BLaER1 (cell line): ENCODE results near the gene CYP46A1.
A peak's percentile ranks its signal among the peaks of the same experiment; 100 is the strongest.

ENCODE experiments used
- H3K27ac ChIP-seq: shearing (Covaris generic); formaldehyde crosslinking; 2 replicates; pipeline ENCODE4 v1.8.1; 2022
- H3K27me3 ChIP-seq: shearing (Covaris generic); formaldehyde crosslinking; 2 replicates; pipeline ENCODE4 v1.8.1; 2022
- H3K36me3 ChIP-seq: shearing (Covaris generic); formaldehyde crosslinking; 2 replicates; pipeline ENCODE4 v1.8.1; 2022
- H3K4me1 ChIP-seq: shearing (Covaris generic); formaldehyde crosslinking; 2 replicates; pipeline ENCODE4 v1.8.1; 2022
- H3K4me2 ChIP-seq: shearing (Covaris generic); formaldehyde crosslinking; 2 replicates; pipeline ENCODE4 v1.8.1; 2022
- H3K4me3 ChIP-seq: shearing (Covaris generic); formaldehyde crosslinking; 2 replicates; pipeline ENCODE4 v1.8.1; 2022
- H3K9ac ChIP-seq: shearing (Covaris generic); formaldehyde crosslinking; 2 replicates; pipeline ENCODE4 v1.8.1; 2022
- H3K9me3 ChIP-seq: shearing (Covaris generic); formaldehyde crosslinking; 2 replicates; pipeline ENCODE4 v1.8.1; 2022
- H4K20me1 ChIP-seq: shearing (Covaris generic); formaldehyde crosslinking; 2 replicates; pipeline ENCODE4 v1.8.1; 2022
- Cebpa-rat ChIP-seq: shearing (Covaris generic); IDR thresholded peaks from 2 replicates; pipeline ENCODE4 v1.8.1; 2022

CYP46A1 gene

DNA sequence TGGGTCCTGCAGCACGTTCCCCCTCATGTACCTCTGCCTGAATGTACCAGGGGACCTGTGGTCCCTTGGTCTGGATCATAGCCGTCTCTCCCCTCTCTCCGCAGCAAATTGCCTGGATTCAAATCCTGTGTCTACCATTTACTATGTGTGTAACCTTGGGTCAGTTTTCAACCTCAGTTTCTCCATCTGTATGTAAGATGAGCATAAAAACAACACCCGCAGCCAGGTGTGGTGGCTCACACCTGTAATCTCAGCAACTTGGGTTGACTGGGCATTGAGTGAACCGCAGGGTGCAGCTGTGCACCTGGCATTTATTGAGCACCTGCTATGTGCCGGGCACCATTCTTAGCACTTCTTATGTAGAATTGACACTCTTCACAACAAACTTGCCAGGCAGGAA, 14.1 kb downstream of the CYP46A1 start:
- no peak for TF ChIP-seq Cebpa-rat
- Histone ChIP-seq H3K9ac (no peak overlapping the region), H3K27ac (no peak overlapping the region), H3K4me3 (no peak overlapping the region), H3K4me1 (peaks cover 14% of the 10 kb centered on the region), H4K20me1 (no peaks in the 10 kb centered on the region), H3K9me3 (peaks cover 16% of the 10 kb centered on the region), H3K4me2 (peak overlapping the region; percentile 59), H3K36me3 (peaks cover 4% of the 10 kb centered on the region), H3K27me3 (no peaks in the 10 kb centered on the region)

DNA sequence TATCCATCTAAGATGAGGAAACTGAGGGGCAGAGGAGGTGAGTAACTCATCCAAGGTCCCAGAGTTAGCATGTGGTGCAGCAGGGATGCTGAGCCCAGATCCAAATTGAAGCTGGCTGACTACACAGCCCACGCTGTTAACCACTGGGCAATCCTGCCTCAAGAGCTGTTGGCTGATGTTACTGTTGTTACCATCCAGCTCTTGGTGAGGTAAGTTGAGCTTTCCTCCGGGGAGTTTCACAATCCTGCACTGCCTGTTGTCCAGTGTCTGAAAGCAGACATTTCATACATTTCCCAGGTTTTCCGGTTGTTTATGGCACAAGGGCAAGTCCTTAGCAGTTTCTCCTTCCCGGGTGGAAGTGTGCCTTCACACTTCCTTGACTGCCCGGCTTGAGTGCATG, 14.5 kb downstream of the CYP46A1 start:
- Histone ChIP-seq H3K4me2 (peak overlapping the region; percentile 59), H3K9me3 (peaks cover 20% of the 10 kb centered on the region), H3K4me1 (peaks cover 14% of the 10 kb centered on the region), H3K9ac (no peak overlapping the region), H4K20me1 (no peaks in the 10 kb centered on the region), H3K27ac (no peak overlapping the region), H3K36me3 (peaks cover 8% of the 10 kb centered on the region), H3K27me3 (no peaks in the 10 kb centered on the region), H3K4me3 (no peak overlapping the region)
- TF ChIP-seq Cebpa-rat, result no peak

- peaks cover 10% of the 10 kb centered on the region for H3K36me3 ChIP-seq
- H3K9me3 ChIP-seq, result peaks cover 26% of the 10 kb centered on the region
- H3K9ac ChIP-seq, result no peak overlapping the region
- no peak overlapping the region for H3K4me3 ChIP-seq
- no peak overlapping the region for H3K27ac ChIP-seq
- H3K4me1 ChIP-seq, result peaks cover 14% of the 10 kb centered on the region
- TF ChIP-seq Cebpa-rat, result no peak
- H3K27me3 ChIP-seq, result no peaks in the 10 kb centered on the region
- peak overlapping the region; percentile 59 for H3K4me2 ChIP-seq
- no peaks in the 10 kb centered on the region for H4K20me1 ChIP-seq
Measured at GRCh38 chr14:99699085-99699760, 15.1 kb downstream of the CYP46A1 start.

DNA sequence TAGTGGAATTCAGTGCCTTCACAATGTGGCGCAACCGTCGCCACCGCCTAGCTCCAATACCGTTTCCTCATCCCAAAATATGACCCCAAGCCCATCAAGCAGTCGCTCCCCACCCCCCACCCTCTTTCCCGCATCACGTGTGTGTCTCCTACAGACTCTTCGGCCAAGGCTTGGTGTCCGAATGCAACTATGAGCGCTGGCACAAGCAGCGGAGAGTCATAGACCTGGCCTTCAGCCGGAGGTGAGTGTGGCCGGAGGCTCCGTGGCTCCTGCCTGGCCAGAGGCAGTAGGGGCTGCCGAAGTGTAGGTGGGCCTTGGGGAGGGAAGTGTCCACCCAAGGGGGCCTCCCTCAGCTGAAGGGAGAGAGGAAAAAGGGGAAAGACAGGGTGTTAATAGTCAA, 15.8 kb downstream of the CYP46A1 start:
- Histone ChIP-seq H4K20me1 (no peaks in the 10 kb centered on the region), H3K36me3 (peaks cover 10% of the 10 kb centered on the region), H3K4me1 (peaks cover 14% of the 10 kb centered on the region), H3K4me3 (no peak overlapping the region), H3K9me3 (peaks cover 32% of the 10 kb centered on the region), H3K27ac (no peak overlapping the region), H3K9ac (no peak overlapping the region), H3K27me3 (no peaks in the 10 kb centered on the region), H3K4me2 (no peak overlapping the region)
- no peak for TF ChIP-seq Cebpa-rat

- no peak for TF ChIP-seq Cebpa-rat
Measured at GRCh38 chr14:99700379-99700778, 16.3 kb downstream of the CYP46A1 start.

DNA sequence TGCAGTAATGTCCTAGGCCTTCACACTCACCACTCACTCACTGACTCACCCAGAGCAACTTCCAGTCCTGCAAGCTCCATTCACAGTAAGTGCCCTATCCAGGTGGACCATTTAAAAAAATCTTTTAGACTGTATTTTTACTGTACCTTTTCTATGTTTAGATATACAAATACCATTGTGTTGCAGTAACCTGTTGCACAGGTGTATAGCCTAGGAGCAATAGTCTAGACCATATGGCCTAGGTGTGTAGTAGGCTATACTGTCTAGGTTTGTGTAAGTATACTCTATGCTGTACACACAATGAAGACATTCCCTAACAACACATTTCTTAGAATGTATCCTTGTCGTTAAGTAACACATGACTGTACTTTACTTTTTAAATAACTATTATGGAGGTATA, 17.2 kb downstream of the CYP46A1 start:
- TF ChIP-seq Cebpa-rat, result no peak
- Histone ChIP-seq H3K27me3 (no peaks in the 10 kb centered on the region), H3K9me3 (peaks cover 38% of the 10 kb centered on the region), H3K4me3 (no peak overlapping the region), H4K20me1 (no peaks in the 10 kb centered on the region), H3K9ac (no peak overlapping the region), H3K36me3 (peaks cover 10% of the 10 kb centered on the region), H3K4me1 (peaks cover 14% of the 10 kb centered on the region), H3K4me2 (no peak overlapping the region), H3K27ac (no peak overlapping the region)

More at GRCh38 chr14:99700379-99700778, 16.3 kb downstream of the CYP46A1 start:
- H3K9ac ChIP-seq, result no peak overlapping the region
- H3K27ac ChIP-seq, result no peak overlapping the region
- H3K36me3 ChIP-seq, result peaks cover 10% of the 10 kb centered on the region
- H3K4me1 ChIP-seq, result peaks cover 14% of the 10 kb centered on the region
- peaks cover 36% of the 10 kb centered on the region for H3K9me3 ChIP-seq
- no peaks in the 10 kb centered on the region for H4K20me1 ChIP-seq
- no peak overlapping the region for H3K4me3 ChIP-seq
- no peaks in the 10 kb centered on the region for H3K27me3 ChIP-seq
- no peak overlapping the region for H3K4me2 ChIP-seq

GRCh38 chr14:99702115-99702514, 18.0 kb downstream of the CYP46A1 start:
- H3K36me3 ChIP-seq, result peaks cover 10% of the 10 kb centered on the region
- H3K4me2 ChIP-seq, result no peak overlapping the region
- no peak overlapping the region for H3K4me3 ChIP-seq
- H3K27ac ChIP-seq, result no peak overlapping the region
- peaks cover 42% of the 10 kb centered on the region for H3K9me3 ChIP-seq
- H3K27me3 ChIP-seq, result no peaks in the 10 kb centered on the region
- peaks cover 14% of the 10 kb centered on the region for H3K4me1 ChIP-seq
- no peak overlapping the region for H3K9ac ChIP-seq
- H4K20me1 ChIP-seq, result no peaks in the 10 kb centered on the region
- no peak for TF ChIP-seq Cebpa-rat

DNA sequence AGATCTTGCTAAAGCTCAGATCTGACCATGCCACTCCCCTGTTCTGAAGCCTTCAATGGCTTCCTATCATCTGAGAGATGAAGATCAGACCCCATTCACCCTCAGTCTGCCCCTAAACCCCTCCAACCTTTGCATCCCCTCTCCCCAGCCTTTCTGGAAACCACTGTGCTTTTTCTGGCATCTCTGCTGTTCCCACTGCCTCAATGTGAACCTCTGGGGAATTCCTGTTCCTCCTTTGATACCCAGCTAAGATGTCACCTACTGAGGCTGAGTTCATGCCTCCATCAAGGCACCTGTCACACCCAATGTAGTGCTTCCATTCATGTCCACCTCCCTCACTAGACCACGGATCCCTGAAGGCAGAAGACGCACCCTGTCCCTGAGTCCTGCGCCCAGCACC, 19.3 kb downstream of the CYP46A1 start:
- Histone ChIP-seq H3K36me3 (peaks cover 10% of the 10 kb centered on the region), H3K4me3 (no peak overlapping the region), H3K9me3 (peaks cover 42% of the 10 kb centered on the region), H3K27ac (no peak overlapping the region), H3K9ac (no peak overlapping the region), H3K4me1 (peaks cover 14% of the 10 kb centered on the region), H3K4me2 (no peak overlapping the region), H3K27me3 (no peaks in the 10 kb centered on the region), H4K20me1 (no peaks in the 10 kb centered on the region)
- TF ChIP-seq Cebpa-rat, result no peak

DNA sequence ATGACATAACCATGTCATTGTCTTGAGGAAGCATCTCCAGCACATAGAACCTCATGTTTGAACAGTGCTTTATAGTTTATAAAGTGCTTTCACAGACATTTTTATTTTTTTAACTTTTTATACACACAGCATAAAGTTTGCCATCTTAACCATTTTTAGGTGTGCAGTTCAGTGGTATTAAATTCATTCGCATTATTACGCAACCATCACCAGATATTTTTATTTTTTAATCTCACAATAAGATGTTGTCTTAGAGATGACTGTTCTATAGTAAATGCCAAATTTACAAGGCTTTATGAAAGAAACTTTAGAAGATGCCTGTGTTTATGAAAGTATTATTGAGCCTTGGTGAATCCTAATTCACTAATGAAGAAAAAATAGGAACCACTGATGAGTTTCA, 19.9 kb downstream of the CYP46A1 start:
- TF ChIP-seq Cebpa-rat, result peak; percentile 56; the same call in 1 of the 2 replicates
- Histone ChIP-seq H3K27me3 (no peaks in the 10 kb centered on the region), H3K36me3 (peaks cover 10% of the 10 kb centered on the region), H3K4me1 (peaks cover 7% of the 10 kb centered on the region), H3K27ac (no peak overlapping the region), H3K4me3 (no peak overlapping the region), H3K4me2 (no peak overlapping the region), H3K9me3 (peaks cover 42% of the 10 kb centered on the region), H4K20me1 (no peaks in the 10 kb centered on the region), H3K9ac (no peak overlapping the region)

- Histone ChIP-seq H3K4me2 (no peak overlapping the region), H3K36me3 (peaks cover 10% of the 10 kb centered on the region), H3K4me1 (no peaks in the 10 kb centered on the region), H3K9ac (no peak overlapping the region), H3K4me3 (no peak overlapping the region), H4K20me1 (no peaks in the 10 kb centered on the region), H3K27ac (no peak overlapping the region), H3K9me3 (peaks cover 42% of the 10 kb centered on the region), H3K27me3 (no peaks in the 10 kb centered on the region)
- TF ChIP-seq Cebpa-rat, result no peak
Measured at GRCh38 chr14:99706107-99706900, 22.2 kb downstream of the CYP46A1 start.
